Esophagus muscularis mucosa (tissue), 4 donors: Measurements from ENCODE around the gene ENO3. TPM values are rescaled to one million over a fixed set of nuclear protein-coding genes. Genes with fewer than 3 reads are reported as not detected.
A peak's percentile ranks its signal among the peaks of the same experiment; 100 is the strongest.

Experiments
- DNase-seq: peaks from one replicate; pipeline ENCODE4 v3.0.0-alpha.2; 2017; ENCODE audit errors: extremely low spot score
- H3K27ac ChIP-seq, 4 donors: fragments of 200-600 bp; sonication (generic); replicated peaks in 1 of 4; 1 replicate in 3 of 4; 2 replicates in 1 of 4; pipeline ENCODE4 v1.5.1; 2016 to 2019; ENCODE audit warnings: mild to moderate bottlenecking in 1 of 4
- H3K27me3 ChIP-seq, 4 donors: fragments of 200-600 bp; sonication (generic); one replicate each; pipeline versions ENCODE4 v1.5.1 to v1.6.0; 2016 to 2019
- H3K36me3 ChIP-seq, 4 donors: fragments of 200-600 bp; sonication (generic); one replicate each; pipeline ENCODE4 v1.5.1; 2016 to 2019
- H3K4me1 ChIP-seq, 4 donors: fragments of 200-600 bp; sonication (generic); one replicate each; pipeline ENCODE4 v1.5.1; 2016 to 2019
- H3K4me3 ChIP-seq, 4 donors: fragments of 200-600 bp; sonication (generic); 1 replicate in 2 of 4; 2 replicates in 2 of 4; pipeline ENCODE4 v1.5.1; 2016 to 2019; ENCODE audit warnings: mild to moderate bottlenecking in 4 of 4, moderate library complexity in 1 of 4
- H3K9me3 ChIP-seq, 4 donors: fragments of 200-600 bp; sonication (generic); 1 replicate in 3 of 4; 2 replicates in 1 of 4; pipeline ENCODE4 v1.5.1; 2016 to 2019
- EP300 ChIP-seq: sonication (generic); formaldehyde crosslinking; IDR thresholded peaks from one replicate; pipeline ENCODE4 v1.6.1; 2017; ENCODE audit warnings: antibody characterized with exemption
- POLR2A ChIP-seq: fragments of 450-650 bp; IDR thresholded peaks from one replicate; pipeline ENCODE4 v1.6.1; 2017; ENCODE audit warnings: antibody characterized with exemption, moderate library complexity, mild to moderate bottlenecking, low read depth
- POLR2AphosphoS5 ChIP-seq, 2 donors: sonication (generic); formaldehyde crosslinking; IDR thresholded peaks; one replicate each; pipeline ENCODE4 v1.6.1; 2017; ENCODE audit warnings: antibody characterized with exemption in 2 of 2
- WGBS: methylation state at CpG from one replicate; pipeline ENCODE4 v1.1.5; 2018; 5-methylcytosine and 5-hydroxymethylcytosine counted together
- intact Hi-C: fragments of 100-400 bp; cut with DNase I; formaldehyde crosslinking; loops from one replicate; pipeline ENCODE4 v1.15.1; 2023
- total RNA-seq, 4 donors: library from RNA; depleted of rRNA; stranded (reverse); fragments of >200 nt; gene quantifications; one replicate each; pipeline versions ENCODE4 v1.1.0 to v1.2.1, GENCODE V29; 2016
- TF ChIP-seq, protein P1 (sequence below), 3 experiments: fragments of 200-600 bp in 2 of 3; fragments of 450-650 bp in 1 of 3; sonication (generic) in 2 of 3; IDR thresholded peaks; one replicate each; pipeline ENCODE4 v1.5.1; 2017 to 2019; ENCODE audit warnings: antibody characterized with exemption in 3 of 3, mild to moderate bottlenecking in 2 of 3, moderate library complexity in 1 of 3

Gene ENO3
- total RNA-seq, 4 donors from 2014 or later: 1.2 to 7.2 (median 2.1) TPM

DNA sequence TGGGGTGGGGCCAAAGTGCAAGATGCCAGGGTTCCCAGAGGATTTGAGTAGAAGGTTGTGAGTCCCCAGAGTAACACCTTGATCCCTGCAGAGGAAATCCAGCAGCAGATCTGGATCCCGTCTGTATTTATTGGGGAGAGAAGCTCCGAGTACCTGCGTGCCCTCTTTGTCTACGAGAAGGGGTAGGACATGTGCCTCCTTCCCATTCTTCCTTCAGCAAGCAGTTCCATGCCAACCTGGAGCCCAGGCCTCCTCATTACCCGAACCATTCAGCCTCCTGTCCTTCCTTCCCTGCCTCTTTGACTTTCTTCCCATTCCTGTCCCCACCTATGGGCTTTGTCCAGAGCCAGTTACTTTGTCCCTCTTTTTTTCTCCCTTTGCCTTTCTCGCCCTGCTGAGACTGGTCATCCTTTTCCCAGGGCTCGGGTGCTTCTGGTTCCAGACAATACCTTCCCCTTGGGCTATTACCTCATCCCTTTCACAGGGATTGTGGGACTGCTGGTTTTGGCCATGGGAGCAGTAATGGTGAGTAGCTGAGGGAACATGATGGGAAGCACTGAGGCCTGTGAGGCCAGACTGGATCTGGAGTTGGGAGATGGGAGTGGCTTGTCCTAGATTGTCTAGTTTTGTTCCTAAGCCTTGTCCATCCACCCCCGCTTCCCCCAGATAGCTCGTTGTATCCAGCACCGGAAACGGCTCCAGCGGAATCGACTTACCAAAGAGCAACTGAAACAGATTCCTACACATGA lies 8.0 kb upstream of the ENO3 start:
- Histone ChIP-seq H3K27ac (peak overlapping the region in 3 of 4 donors; percentile 94 to 99 (median 97)), H3K27me3 (no peaks in the 10 kb centered on the region), H3K9me3 (no peaks in the 10 kb centered on the region), H3K36me3 (peaks cover 21 to 59% (median 55%) of the 10 kb centered on the region in 4 donors), H3K4me1 (peaks cover 52 to 85% (median 77%) of the 10 kb centered on the region in 4 donors), H3K4me3 (no peak overlapping the region)
- intact Hi-C loops: no loop called here
- TF ChIP-seq POLR2AphosphoS5 (IDR thresholded peaks at IDR 0.05): no peak
- TF ChIP-seq POLR2A: no peak
- no peak for TF ChIP-seq EP300
- TF ChIP-seq, protein P1, sequence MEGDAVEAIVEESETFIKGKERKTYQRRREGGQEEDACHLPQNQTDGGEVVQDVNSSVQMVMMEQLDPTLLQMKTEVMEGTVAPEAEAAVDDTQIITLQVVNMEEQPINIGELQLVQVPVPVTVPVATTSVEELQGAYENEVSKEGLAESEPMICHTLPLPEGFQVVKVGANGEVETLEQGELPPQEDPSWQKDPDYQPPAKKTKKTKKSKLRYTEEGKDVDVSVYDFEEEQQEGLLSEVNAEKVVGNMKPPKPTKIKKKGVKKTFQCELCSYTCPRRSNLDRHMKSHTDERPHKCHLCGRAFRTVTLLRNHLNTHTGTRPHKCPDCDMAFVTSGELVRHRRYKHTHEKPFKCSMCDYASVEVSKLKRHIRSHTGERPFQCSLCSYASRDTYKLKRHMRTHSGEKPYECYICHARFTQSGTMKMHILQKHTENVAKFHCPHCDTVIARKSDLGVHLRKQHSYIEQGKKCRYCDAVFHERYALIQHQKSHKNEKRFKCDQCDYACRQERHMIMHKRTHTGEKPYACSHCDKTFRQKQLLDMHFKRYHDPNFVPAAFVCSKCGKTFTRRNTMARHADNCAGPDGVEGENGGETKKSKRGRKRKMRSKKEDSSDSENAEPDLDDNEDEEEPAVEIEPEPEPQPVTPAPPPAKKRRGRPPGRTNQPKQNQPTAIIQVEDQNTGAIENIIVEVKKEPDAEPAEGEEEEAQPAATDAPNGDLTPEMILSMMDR (IDR thresholded peaks at IDR 0.05): no peak
- no peak for DNase-seq
- WGBS: 64% methylated on average over 13 of the region's 13 CpGs

DNA sequence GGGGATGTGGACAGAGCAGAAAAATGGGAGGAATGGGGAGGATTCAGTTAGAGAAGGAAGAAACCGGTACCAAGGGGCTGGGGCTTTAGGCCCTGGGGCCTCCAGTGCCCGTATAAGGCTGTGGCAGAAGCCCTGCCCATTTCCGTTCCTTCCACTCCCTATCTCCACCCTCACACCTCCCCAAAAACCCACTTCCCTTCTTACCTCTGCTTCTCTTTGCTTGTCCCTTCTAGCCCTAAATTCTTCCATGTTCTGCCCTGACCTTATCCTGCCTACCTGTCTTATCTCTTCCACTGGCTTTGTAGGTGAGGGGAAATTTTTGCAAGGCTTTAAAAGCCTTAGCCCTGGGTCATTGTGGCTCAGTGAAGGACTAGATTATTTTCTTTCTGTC lies 6.8 kb upstream of the ENO3 start:
- H3K27me3 ChIP-seq: no peaks in the 10 kb centered on the region
- TF ChIP-seq POLR2AphosphoS5 (IDR thresholded peaks at IDR 0.05) (no peak), EP300 (no peak)
- H3K36me3 ChIP-seq: peaks cover 17 to 57% (median 50%) of the 10 kb centered on the region in 4 donors
- DNase-seq: no peak
- H3K4me3 ChIP-seq: no peak overlapping the region
- intact Hi-C loops: no loop called here
- WGBS: 30% methylated on average over 3 of the region's 3 CpGs
- peaks cover 0 to 2% (median 0%) of the 10 kb centered on the region in 4 donors for H3K9me3 ChIP-seq
- H3K4me1 ChIP-seq: peaks cover 40 to 76% (median 68%) of the 10 kb centered on the region in 4 donors
- H3K27ac ChIP-seq: peak overlapping the region; percentile 94 to 100 (median 98)

DNA sequence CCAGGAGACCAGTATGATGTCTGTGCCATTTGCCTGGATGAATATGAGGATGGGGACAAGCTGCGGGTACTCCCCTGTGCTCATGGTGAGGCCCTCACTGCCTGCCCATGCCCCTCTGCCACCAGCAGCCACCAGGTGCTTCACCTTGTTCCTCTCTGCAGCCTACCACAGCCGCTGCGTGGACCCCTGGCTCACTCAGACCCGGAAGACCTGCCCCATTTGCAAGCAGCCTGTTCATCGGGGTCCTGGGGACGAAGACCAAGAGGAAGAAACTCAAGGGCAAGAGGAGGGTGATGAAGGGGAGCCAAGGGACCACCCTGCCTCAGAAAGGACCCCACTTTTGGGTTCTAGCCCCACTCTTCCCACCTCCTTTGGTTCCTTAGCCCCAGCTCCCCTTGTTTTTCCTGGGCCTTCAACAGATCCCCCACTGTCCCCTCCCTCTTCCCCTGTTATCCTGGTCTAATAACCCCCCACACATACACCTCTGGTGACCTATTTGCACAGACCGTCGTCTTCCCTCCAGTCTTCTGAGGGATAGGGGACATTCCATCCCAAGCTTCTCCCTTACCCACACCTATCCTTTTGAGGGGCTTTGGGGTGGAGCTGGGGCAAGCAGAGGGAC lies 6.3 kb upstream of the ENO3 start:
- peaks cover 42 to 77% (median 68%) of the 10 kb centered on the region in 4 donors for H3K4me1 ChIP-seq
- WGBS: 51% methylated on average over 8 of the region's 8 CpGs
- intact Hi-C loops: no loop called here

DNA sequence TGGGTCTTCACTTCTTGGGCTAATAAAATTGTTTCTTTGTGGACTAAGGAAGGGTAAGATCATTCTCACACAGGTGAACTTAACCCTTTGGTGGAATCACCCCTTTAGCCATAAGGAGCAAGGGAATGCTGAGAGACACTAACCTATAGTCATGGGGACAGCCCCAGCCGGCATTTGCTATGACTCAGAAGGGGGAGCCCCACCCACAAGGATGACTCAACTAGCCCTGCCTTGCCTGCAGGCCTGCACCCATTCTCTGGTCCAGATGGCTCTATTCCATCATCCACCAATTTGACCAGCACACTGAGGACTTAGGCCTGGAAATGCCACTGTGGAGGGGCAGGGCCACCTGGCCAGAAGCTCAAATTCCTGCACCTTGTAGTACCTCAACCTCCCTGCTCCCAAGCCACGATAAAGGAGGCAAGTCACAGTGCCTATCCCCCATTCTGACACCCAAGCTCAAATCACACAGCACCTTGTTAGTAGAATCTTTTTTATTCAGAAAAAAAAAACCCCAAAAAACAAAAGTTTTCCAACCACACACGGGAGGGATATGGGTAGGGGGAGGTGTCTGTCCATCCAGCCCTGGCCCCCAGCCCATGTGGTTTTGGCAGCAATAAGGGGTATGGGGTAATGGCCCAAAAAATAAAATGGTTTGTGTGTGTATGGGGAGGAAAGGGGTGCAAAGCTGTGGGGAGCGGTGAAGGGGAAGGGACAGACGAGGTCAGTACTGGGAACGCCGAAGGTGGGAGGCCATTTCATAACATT lies 5.6 kb upstream of the ENO3 start:
- 34% methylated on average over 7 of the region's 7 CpGs for WGBS
- H3K27ac ChIP-seq: peak overlapping the region; percentile 94 to 100 (median 98)
- DNase-seq: peak; percentile 94
- intact Hi-C loops: no loop called here
- TF ChIP-seq POLR2AphosphoS5 (IDR thresholded peaks at IDR 0.05) (peak; percentile 76 to 85), EP300 (no peak)
- peaks cover 46 to 84% (median 75%) of the 10 kb centered on the region in 4 donors for H3K4me1 ChIP-seq
- H3K9me3 ChIP-seq: peaks cover 0 to 2% (median 0%) of the 10 kb centered on the region in 4 donors
- H3K27me3 ChIP-seq: no peaks in the 10 kb centered on the region
- peak overlapping the region; percentile 87 to 100 (median 100) for H3K4me3 ChIP-seq
- H3K36me3 ChIP-seq: peaks cover 17 to 57% (median 50%) of the 10 kb centered on the region in 4 donors

More for the DNA sequence above, 6.3 kb upstream of the ENO3 start:
- Histone ChIP-seq H3K9me3 (peaks cover 0 to 2% (median 0%) of the 10 kb centered on the region in 4 donors), H3K27ac (peak overlapping the region; percentile 94 to 100 (median 98)), H3K36me3 (peaks cover 17 to 57% (median 50%) of the 10 kb centered on the region in 4 donors), H3K4me3 (peak overlapping the region in 3 of 4 donors; percentile 87 to 100 (median 100)), H3K27me3 (no peaks in the 10 kb centered on the region)
- no peak for DNase-seq
- TF ChIP-seq EP300 (no peak), POLR2A (no peak)
- TF ChIP-seq, protein P1 (IDR thresholded peaks at IDR 0.05): no peak

- H3K27ac ChIP-seq: peak overlapping the region; percentile 94 to 100 (median 98)
- no peak for DNase-seq
- TF ChIP-seq POLR2A (no peak), POLR2AphosphoS5 (IDR thresholded peaks at IDR 0.05) (no peak), EP300 (no peak)
- TF ChIP-seq, protein P1 (IDR thresholded peaks at IDR 0.05): no peak
- H3K27me3 ChIP-seq: no peaks in the 10 kb centered on the region
- 29% methylated on average over 3 of the region's 4 CpGs for WGBS
- peaks cover 17 to 57% (median 50%) of the 10 kb centered on the region in 4 donors for H3K36me3 ChIP-seq
- intact Hi-C loops: no loop called here
- peak overlapping the region; percentile 87 to 100 (median 100) for H3K4me3 ChIP-seq
- H3K9me3 ChIP-seq: peaks cover 0 to 2% (median 0%) of the 10 kb centered on the region in 4 donors
- peaks cover 49 to 85% (median 78%) of the 10 kb centered on the region in 4 donors for H3K4me1 ChIP-seq
Observed at GRCh38 chr17:4945944-4946280, 5.0 kb upstream of the ENO3 start.
